AG10803 (cell line): Measurements from ENCODE around the gene CPNE8.

Experiments
- DNase-seq: peaks from one replicate; pipeline ENCODE4 v3.0.0; 2010; ENCODE audit warnings: low read depth
- H3K4me3 ChIP-seq: 2 replicates; pipeline ENCODE4 v1.5.1; 2011; ENCODE audit warnings: mild to moderate bottlenecking, low read length, control low read depth
- CTCF ChIP-seq: conservative IDR thresholded peaks from 2 replicates; pipeline ENCODE4 v1.5.1; 2011; ENCODE audit warnings: mild to moderate bottlenecking, low read length, control low read depth, inconsistent platforms

Gene CPNE8

GRCh38 chr12:38872561-38872960 is 32.8 kb downstream of the CPNE8 start:
- no peak for TF ChIP-seq CTCF
- no peak overlapping the region for H3K4me3 ChIP-seq
- no peak for DNase-seq

- DNase-seq: no peak
- H3K4me3 ChIP-seq: no peak overlapping the region
- TF ChIP-seq CTCF: no peak
These were observed 33.2 kb downstream of the CPNE8 start for GRCh38 chr12:38872156-38872555.

GRCh38 chr12:38869036-38869435 is 36.4 kb downstream of the CPNE8 start:
- no peak for DNase-seq
- TF ChIP-seq CTCF: no peak

GRCh38 chr12:38850461-38850860 is 54.9 kb downstream of the CPNE8 start:
- DNase-seq: peak; percentile 21
- H3K4me3 ChIP-seq: no peak overlapping the region

More at GRCh38 chr12:38869036-38869435, 36.4 kb downstream of the CPNE8 start:
- no peak overlapping the region for H3K4me3 ChIP-seq

GRCh38 chr12:38847247-38847646 is 58.1 kb downstream of the CPNE8 start:
- H3K4me3 ChIP-seq: no peak overlapping the region
- TF ChIP-seq CTCF: no peak
- no peak for DNase-seq

More at GRCh38 chr12:38850461-38850860, 54.9 kb downstream of the CPNE8 start:
- no peak for TF ChIP-seq CTCF

GRCh38 chr12:38844267-38844666 is 61.1 kb downstream of the CPNE8 start:
- no peak for DNase-seq
- TF ChIP-seq CTCF: no peak

GRCh38 chr12:38838056-38838850 is 67.1 kb downstream of the CPNE8 start:
- H3K4me3 ChIP-seq: no peak overlapping the region
- no peak for DNase-seq
- TF ChIP-seq CTCF: no peak

More at GRCh38 chr12:38844267-38844666, 61.1 kb downstream of the CPNE8 start:
- no peak overlapping the region for H3K4me3 ChIP-seq
